Activated T-cell treated with anti-CD3 and anti-CD28 coated beads, Interleukin-2, amount 50 U/mL, for 4 hours (primary cell): Measurements from ENCODE around the gene ARHGEF4. TPM values are rescaled to one million over a fixed set of nuclear protein-coding genes. Genes with fewer than 3 reads are reported as not detected.

Experiments used
- ATAC-seq, 2 donors: fragments of 200-7000 bp; cut with Tn5 transposase; one replicate each; pipeline ENCODE4 v1.10.0; 2021
- DNase-seq: peaks from one replicate; pipeline ENCODE4 v3.0.0-alpha.2; 2020
- H3K27me3 Mint-ChIP-seq: one replicate; pipeline ENCODE4 v1.8.0; 2021; ENCODE audit warnings: low read depth, mixed read lengths
- H3K36me3 Mint-ChIP-seq: one replicate; pipeline ENCODE4 v1.8.0; 2022; ENCODE audit warnings: mixed read lengths; ENCODE audit not compliant: insufficient read depth
- H3K4me1 Mint-ChIP-seq: one replicate; pipeline ENCODE4 v1.8.0; 2021; ENCODE audit warnings: low read depth, mixed read lengths
- H3K4me3 Mint-ChIP-seq: one replicate; pipeline ENCODE4 v1.8.0; 2021; ENCODE audit warnings: mild to moderate bottlenecking, moderate library complexity, mixed read lengths
- H3K9me3 Mint-ChIP-seq: one replicate; pipeline ENCODE4 v1.8.0; 2021; ENCODE audit warnings: mixed read lengths
- total RNA-seq, 3 donors: library from RNA; stranded (reverse); gene quantifications; one replicate each; pipeline ENCODE4 v1.2.1, GENCODE V29; 2021

The ARHGEF4 gene
- total RNA-seq, 3 donors from 2014 or later, result 0.43 to 0.84 (median 0.58) TPM

DNA sequence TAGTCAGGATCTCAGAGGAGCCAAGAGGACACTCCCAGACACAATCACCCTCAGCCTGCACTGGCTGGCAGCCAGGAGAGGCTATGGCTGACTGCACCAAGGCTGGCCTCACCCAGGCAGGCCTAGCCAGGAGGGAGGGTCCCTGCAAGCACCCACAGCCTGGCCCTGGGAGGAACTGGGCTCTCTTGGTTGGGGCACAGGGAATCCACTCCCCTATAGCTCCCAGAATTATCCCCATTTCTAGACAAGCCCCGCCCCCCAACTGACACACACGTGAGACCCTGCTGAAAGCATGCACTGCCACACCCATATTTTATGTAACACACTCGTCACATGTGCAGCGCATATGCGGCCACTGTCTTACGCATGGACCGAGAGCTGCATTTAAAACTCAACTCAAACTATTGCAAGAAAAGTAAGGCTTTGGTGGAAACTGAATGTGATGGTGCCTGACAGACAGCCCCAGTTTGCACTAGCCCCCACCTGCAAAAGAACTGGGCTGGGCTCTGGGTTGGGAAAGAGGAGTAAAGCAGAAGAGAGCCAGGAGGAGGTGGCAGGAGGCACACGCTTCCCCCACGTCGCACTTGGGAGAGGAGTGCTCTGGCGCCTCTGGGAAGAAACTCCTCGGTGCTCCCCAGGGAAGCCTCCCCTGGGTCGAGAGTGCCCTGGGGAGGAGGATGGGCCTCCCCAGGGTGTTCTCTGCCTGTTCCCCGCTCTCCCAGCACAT lies 28.9 kb upstream of the ARHGEF4 start:
- Mint-ChIP-seq H3K27me3 (peaks cover 10% of the 10 kb centered on the region), H3K36me3 (no peaks in the 10 kb centered on the region), H3K9me3 (no peaks in the 10 kb centered on the region), H3K4me1 (peaks cover 1% of the 10 kb centered on the region), H3K4me3 (no peak overlapping the region)
- no peak for DNase-seq
- no peak for ATAC-seq

DNA sequence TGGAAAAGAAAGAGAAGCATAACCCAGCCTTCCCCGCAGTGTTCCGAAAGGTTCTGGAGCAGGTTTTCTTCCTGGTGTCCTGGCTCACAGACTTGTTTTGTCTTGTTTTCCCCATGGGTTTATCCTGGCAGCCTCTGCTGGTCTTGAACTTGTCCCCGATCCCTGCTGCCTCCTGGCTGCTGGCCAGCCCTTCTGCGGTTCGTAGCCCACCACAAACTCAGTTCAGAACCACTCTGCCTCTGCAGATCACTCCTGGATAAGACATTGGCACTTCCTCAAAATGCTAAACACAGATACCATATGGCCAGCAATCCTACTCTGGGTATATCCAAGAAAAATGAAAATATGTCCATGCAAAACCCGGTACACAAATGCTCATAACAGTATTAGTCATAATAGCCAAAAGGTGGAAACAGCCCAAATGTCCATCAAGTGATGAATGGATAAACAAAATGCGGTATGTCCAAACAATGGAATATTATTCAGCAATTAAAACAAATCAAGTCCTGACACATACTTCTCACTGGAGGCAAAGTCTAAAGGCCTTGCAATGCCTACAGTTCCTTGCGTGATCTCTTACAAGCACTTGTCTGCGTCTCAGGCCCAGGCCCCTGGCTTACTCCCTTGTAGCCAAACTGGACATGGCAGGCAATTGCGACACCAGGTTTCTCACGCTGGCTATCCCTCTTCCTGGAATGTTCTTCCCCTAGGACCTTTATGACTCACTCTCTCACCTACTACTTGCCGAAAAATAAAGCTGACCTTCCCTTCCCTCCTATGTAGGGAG lies 28.0 kb upstream of the ARHGEF4 start:
- ATAC-seq, result no peak
- peaks cover 1% of the 10 kb centered on the region for H3K4me1 Mint-ChIP-seq
- no peak overlapping the region for H3K4me3 Mint-ChIP-seq
- H3K27me3 Mint-ChIP-seq, result peaks cover 10% of the 10 kb centered on the region
- no peaks in the 10 kb centered on the region for H3K36me3 Mint-ChIP-seq
- DNase-seq, result no peak
- no peaks in the 10 kb centered on the region for H3K9me3 Mint-ChIP-seq

DNA sequence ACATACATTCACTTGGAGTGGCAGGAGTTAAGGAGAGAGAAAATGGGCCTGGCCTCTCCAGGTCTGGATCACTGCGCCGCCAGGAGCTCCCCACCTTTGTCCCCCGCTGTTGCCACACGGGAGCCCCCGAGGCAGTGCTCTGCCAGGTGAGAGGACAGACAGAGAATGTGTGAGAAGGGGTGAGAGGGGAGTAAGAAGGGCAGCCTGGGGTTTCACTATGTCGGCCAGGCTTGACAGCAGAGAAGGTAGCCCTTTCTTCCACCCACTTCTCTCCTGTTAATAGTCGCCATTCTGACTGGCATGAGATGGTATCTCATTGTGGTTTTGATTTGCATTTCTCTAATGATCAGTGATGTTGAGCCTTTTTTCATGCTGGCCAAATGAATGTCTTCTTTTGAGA lies 26.2 kb upstream of the ARHGEF4 start:
- Mint-ChIP-seq H3K4me1 (peaks cover 1% of the 10 kb centered on the region), H3K9me3 (no peaks in the 10 kb centered on the region), H3K4me3 (no peak overlapping the region), H3K27me3 (peaks cover 13% of the 10 kb centered on the region), H3K36me3 (no peaks in the 10 kb centered on the region)
- no peak for DNase-seq
- ATAC-seq, result no peak

DNA sequence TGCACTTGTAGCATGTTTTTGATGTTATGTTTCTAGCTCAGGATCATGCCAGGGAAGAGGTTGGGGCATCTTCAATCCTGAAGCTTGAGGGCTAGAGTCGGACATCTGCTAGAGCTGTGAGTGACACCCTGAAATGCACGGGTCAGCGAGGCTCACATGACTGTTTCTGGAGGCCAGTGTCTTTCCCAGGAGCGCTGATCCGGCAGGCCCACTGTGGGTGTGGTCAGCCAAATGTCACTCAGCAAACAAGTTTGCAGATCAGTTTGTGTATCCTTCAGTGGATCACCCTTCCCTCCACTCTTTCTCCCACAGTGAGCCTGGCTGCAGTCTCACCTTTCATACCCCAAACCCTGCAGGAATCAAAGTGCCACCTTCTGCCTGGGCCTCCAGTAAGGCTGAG lies 23.0 kb upstream of the ARHGEF4 start:
- no peak overlapping the region for H3K4me3 Mint-ChIP-seq
- H3K9me3 Mint-ChIP-seq, result no peaks in the 10 kb centered on the region
- no peaks in the 10 kb centered on the region for H3K4me1 Mint-ChIP-seq
- DNase-seq (no peak), ATAC-seq (no peak)
- peaks cover 11% of the 10 kb centered on the region for H3K27me3 Mint-ChIP-seq
- H3K36me3 Mint-ChIP-seq, result no peaks in the 10 kb centered on the region

- Mint-ChIP-seq H3K4me1 (no peaks in the 10 kb centered on the region), H3K27me3 (peaks cover 9% of the 10 kb centered on the region), H3K9me3 (no peaks in the 10 kb centered on the region), H3K36me3 (no peaks in the 10 kb centered on the region), H3K4me3 (no peak overlapping the region)
- DNase-seq (no peak), ATAC-seq (no peak)
Observed at GRCh38 chr2:130814931-130815680, 21.6 kb upstream of the ARHGEF4 start.

DNA sequence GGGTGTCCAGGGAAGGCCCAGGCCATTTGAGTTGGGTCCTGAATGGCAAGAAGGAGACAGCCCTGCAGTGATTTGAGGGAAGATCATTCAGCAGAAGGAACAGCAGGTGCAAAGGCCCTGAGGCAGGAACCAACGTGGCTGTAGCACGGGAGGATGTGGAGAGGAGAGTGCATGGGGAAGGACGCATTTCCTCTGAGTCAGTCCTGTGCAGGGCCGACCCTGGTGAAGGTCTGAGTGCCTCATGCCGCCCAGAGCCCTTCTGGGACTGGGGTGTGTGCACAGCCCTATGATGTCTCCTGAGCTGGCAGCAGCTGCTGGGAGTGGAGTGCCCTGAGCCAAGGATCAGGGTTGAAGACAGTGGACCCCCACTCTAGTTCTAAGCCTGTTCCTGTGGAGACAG lies 17.9 kb upstream of the ARHGEF4 start:
- Mint-ChIP-seq H3K9me3 (no peaks in the 10 kb centered on the region), H3K27me3 (peaks cover 2% of the 10 kb centered on the region), H3K36me3 (no peaks in the 10 kb centered on the region), H3K4me3 (no peak overlapping the region), H3K4me1 (peaks cover 7% of the 10 kb centered on the region)
- DNase-seq (no peak), ATAC-seq (no peak)

DNA sequence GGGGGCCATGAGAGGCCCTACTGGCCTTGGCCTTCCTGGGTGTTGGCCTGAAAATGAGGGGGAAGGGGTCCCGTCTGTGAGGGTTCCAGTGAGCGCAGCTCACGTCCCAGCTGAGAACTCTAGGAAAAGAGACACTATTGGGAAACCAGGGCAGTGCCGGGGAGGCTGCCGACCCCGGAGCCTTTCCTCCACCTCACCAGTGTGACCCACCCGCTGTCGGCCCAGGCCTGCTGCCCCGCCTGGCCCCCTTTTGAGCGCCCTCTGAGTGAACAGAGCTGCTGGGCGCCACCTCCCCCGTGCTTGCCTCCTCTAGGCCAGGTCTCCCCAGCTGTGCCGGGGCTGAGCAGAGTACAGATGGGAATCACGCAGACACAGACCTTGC lies 17.5 kb upstream of the ARHGEF4 start:
- H3K27me3 Mint-ChIP-seq, result no peaks in the 10 kb centered on the region
- no peak for ATAC-seq
- H3K36me3 Mint-ChIP-seq, result no peaks in the 10 kb centered on the region
- peaks cover 11% of the 10 kb centered on the region for H3K4me1 Mint-ChIP-seq
- H3K4me3 Mint-ChIP-seq, result no peak overlapping the region
- H3K9me3 Mint-ChIP-seq, result no peaks in the 10 kb centered on the region
- DNase-seq, result no peak

- H3K9me3 Mint-ChIP-seq, result no peaks in the 10 kb centered on the region
- no peaks in the 10 kb centered on the region for H3K27me3 Mint-ChIP-seq
- DNase-seq, result no peak
- peaks cover 16% of the 10 kb centered on the region for H3K4me1 Mint-ChIP-seq
- no peaks in the 10 kb centered on the region for H3K36me3 Mint-ChIP-seq
- H3K4me3 Mint-ChIP-seq, result no peak overlapping the region
- no peak for ATAC-seq
Observed at GRCh38 chr2:130819608-130820278, 17.0 kb upstream of the ARHGEF4 start.

- ATAC-seq (no peak), DNase-seq (no peak)
- no peak overlapping the region for H3K4me3 Mint-ChIP-seq
- H3K36me3 Mint-ChIP-seq, result no peaks in the 10 kb centered on the region
- no peaks in the 10 kb centered on the region for H3K9me3 Mint-ChIP-seq
- H3K4me1 Mint-ChIP-seq, result peaks cover 20% of the 10 kb centered on the region
- no peaks in the 10 kb centered on the region for H3K27me3 Mint-ChIP-seq
Observed at GRCh38 chr2:130820279-130820861, 16.3 kb upstream of the ARHGEF4 start.

DNA sequence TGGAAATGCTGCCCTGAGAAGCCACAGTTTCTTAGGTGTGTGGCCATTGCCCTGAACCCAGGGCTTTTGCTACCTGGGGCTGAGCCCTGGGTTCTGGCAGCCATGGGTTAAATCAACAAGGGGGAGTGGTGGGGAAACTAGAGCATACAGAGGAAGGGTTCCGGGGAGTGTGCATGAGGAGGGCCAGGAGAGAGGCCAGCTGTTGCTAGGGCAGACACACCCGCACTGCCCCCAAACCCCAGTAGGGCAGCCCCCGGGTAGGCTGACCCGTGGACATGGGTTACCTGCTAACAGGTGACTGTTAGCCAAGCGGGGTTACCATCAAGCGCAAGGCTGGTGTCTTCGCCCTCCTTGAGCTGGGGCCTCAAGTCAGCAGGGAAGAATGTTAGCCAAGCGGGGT lies 14.8 kb upstream of the ARHGEF4 start:
- Mint-ChIP-seq H3K4me1 (peaks cover 22% of the 10 kb centered on the region), H3K4me3 (no peak overlapping the region), H3K36me3 (no peaks in the 10 kb centered on the region), H3K27me3 (no peaks in the 10 kb centered on the region), H3K9me3 (no peaks in the 10 kb centered on the region)
- DNase-seq (no peak), ATAC-seq (no peak)

DNA sequence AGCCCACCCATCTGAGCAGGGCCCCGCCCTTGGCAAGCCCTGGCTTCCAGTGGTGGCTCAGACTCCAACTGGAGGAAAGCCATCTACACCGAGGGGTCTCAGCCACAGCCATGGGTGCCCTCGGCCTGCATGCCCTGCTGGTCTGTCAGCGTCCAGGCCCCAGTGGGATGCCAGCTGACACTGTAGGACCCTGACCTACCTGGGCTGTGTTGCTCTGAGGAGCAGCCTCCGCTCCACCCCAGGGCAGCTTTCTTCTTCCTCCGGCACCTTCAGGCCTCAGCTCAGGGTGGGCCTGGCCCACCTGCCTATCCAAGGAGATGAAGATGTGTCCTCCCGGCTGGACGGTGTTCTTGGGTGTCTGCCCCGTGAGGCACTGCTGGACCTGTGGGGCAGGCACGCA lies 13.9 kb upstream of the ARHGEF4 start:
- ATAC-seq, result no peak
- Mint-ChIP-seq H3K27me3 (no peaks in the 10 kb centered on the region), H3K9me3 (no peaks in the 10 kb centered on the region), H3K4me3 (no peak overlapping the region), H3K4me1 (peaks cover 22% of the 10 kb centered on the region), H3K36me3 (no peaks in the 10 kb centered on the region)
- DNase-seq, result no peak

DNA sequence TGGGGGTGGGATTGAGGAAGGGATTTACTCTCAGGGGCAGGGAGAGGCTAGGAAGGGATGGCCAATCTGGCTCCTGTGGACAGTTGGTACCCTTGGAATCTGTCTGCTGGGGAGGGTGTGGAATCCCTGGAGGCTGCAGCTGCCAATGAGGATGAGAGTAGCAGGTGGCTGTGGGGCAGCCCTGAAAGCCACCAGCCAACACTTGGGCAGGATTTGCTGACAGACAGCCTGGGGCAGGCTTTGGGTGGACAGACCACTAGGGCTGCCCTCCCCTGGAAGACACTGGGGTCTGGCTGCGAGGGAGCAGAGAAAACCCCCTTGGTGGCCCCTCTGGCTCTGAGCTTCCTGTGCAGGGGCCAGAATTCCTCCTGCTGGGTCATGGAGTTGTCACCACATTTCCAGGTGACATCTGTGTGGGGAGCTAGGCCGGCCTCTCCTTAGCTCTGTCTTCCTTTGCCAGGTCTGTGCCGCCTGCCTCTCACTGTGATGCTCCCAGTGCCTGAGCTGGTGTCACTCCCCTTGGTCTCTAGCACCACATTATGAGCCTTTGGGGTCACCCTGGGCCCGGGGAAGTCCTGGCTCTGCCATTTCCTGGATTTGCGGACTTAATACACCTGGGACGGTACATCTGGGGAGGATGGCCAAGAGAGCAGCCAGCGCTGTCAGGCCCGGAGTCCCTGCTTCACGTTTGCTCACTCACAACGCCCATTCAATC lies 13.4 kb upstream of the ARHGEF4 start:
- H3K4me1 Mint-ChIP-seq, result peaks cover 22% of the 10 kb centered on the region
- H3K9me3 Mint-ChIP-seq, result no peaks in the 10 kb centered on the region
- DNase-seq, result no peak
- no peak for ATAC-seq
- no peaks in the 10 kb centered on the region for H3K27me3 Mint-ChIP-seq
- H3K36me3 Mint-ChIP-seq, result no peaks in the 10 kb centered on the region
- H3K4me3 Mint-ChIP-seq, result no peak overlapping the region

GRCh38 chr2:130823886-130824491 lies 12.7 kb upstream of the ARHGEF4 start:
- no peak for DNase-seq
- no peaks in the 10 kb centered on the region for H3K36me3 Mint-ChIP-seq
- no peak for ATAC-seq
- H3K4me1 Mint-ChIP-seq, result peaks cover 22% of the 10 kb centered on the region
- no peaks in the 10 kb centered on the region for H3K9me3 Mint-ChIP-seq
- H3K4me3 Mint-ChIP-seq, result peak overlapping the region; percentile 35
- H3K27me3 Mint-ChIP-seq, result no peaks in the 10 kb centered on the region
